Kidney (tissue), 14 donors: Measurements from ENCODE around the gene PRKCE. TPM values are rescaled to one million over a fixed set of nuclear protein-coding genes. Genes with fewer than 3 reads are reported as not detected.

Experiments used
- DNase-seq, 5 donors: peaks; one replicate each; pipeline ENCODE4 v3.0.0-alpha.2; 2013 to 2020
- FAIRE-seq: peaks from 2 replicates; lab custom pipeline; 2012; peaks lifted over from hg19 to GRCh38; lab: Jason Lieb, UNC
- H3K27ac ChIP-seq, 2 donors: one replicate each; pipeline ENCODE4 v1.7.0; 2013; ENCODE audit warnings: low read depth in 2 of 2, low read length in 2 of 2, inconsistent platforms in 1 of 2
- H3K27me3 ChIP-seq: one replicate; pipeline ENCODE4 v1.7.1; 2013; ENCODE audit warnings: low read length, inconsistent platforms; ENCODE audit not compliant: control insufficient read depth, insufficient read depth
- H3K36me3 ChIP-seq, 3 donors: one replicate each; pipeline versions ENCODE4 v1.7.0 to v1.7.1; 2013; ENCODE audit warnings: low read length in 3 of 3, control low read depth in 1 of 3, inconsistent platforms in 1 of 3; ENCODE audit not compliant: insufficient read depth in 3 of 3, control insufficient read depth in 2 of 3
- H3K4me1 ChIP-seq, 3 donors: one replicate each; pipeline versions ENCODE4 v1.7.0 to v1.7.1; 2013; ENCODE audit warnings: low read length in 3 of 3, inconsistent platforms in 1 of 3, low read depth in 1 of 3; ENCODE audit not compliant: control insufficient read depth in 2 of 3, insufficient read depth in 2 of 3
- H3K4me3 ChIP-seq, 3 donors: one replicate each; pipeline versions ENCODE4 v1.7.0 to v1.8.1; 2013; ENCODE audit warnings: low read length in 3 of 3, control low read depth in 1 of 3, inconsistent platforms in 1 of 3
- H3K9ac ChIP-seq, 3 donors: one replicate each; pipeline versions ENCODE4 v1.7.0 to v1.7.1; 2013; ENCODE audit warnings: low read length in 3 of 3, control low read depth in 1 of 3, inconsistent platforms in 1 of 3
- H3K9me3 ChIP-seq, 3 donors: one replicate each; pipeline versions ENCODE4 v1.7.0 to v1.7.1; 2013; ENCODE audit warnings: low read length in 3 of 3, control low read depth in 1 of 3, inconsistent platforms in 1 of 3; ENCODE audit not compliant: control insufficient read depth in 2 of 3, insufficient read depth in 1 of 3
- CTCF ChIP-seq: IDR thresholded peaks from 3 replicates; pipeline ENCODE4 v1.5.1; 2012; ENCODE audit warnings: mild to moderate bottlenecking, moderate library complexity, borderline replicate concordance; ENCODE audit not compliant: insufficient read depth; ENCODE audit errors: extremely low read depth
- intact Hi-C: fragments of 100-400 bp; cut with DNase I; formaldehyde crosslinking; loops from one replicate; pipeline ENCODE4 v1.11.1; 2022
- polyA plus RNA-seq: library from polyadenylated mRNA; stranded (reverse); fragments of 350-450 nt; fragmentation: Illumina TruSeq; extraction: RNeasy Lipid Tissue Mini Kit (QIAGEN cat#74804); gene quantifications from one replicate; pipeline ENCODE4 v1.2.3, GENCODE V29; 2014; ENCODE audit warnings: low read depth, low replicate concordance; ENCODE audit not compliant: insufficient read depth
- total RNA-seq: library from RNA; stranded (reverse); fragmentation: NEBNext Ultra II Directional; extraction: Animal tissue kit (Norgen Biotek cat#: 25700); gene quantifications from one replicate; pipeline ENCODE4 v1.2.1, GENCODE V29; 2021
- donor health status: control.
- donor health status: control.
- donor health status: control.
- donor health status: control.
- donor health status: control.
- donor health status: DM: yes; HTN: yes; CAD: no.
- donor health status: Normal renal cell carcinoma (clear cell type).

Gene PRKCE
- total and polyA plus RNA-seq, 2 donors from 2014 or later = 11.1 to 27.3 TPM

- intact Hi-C loops = no loop called here
- no peak for TF ChIP-seq CTCF
- peaks cover 0 to 13% (median 3%) of the 10 kb centered on the region in 3 donors for H3K9me3 ChIP-seq
- DNase-seq (no peak), FAIRE-seq (no peak)
- H3K36me3 ChIP-seq = no peaks in the 10 kb centered on the region
- H3K27me3 ChIP-seq = no peaks in the 10 kb centered on the region
- peaks cover 0 to 14% (median 12%) of the 10 kb centered on the region in 3 donors for H3K4me1 ChIP-seq
- no peak overlapping the region for H3K9ac ChIP-seq
- no peak overlapping the region for H3K27ac ChIP-seq
- H3K4me3 ChIP-seq = no peak overlapping the region
Observed at GRCh38 chr2:45826460-45826859, 175.0 kb downstream of the PRKCE start.

GRCh38 chr2:45826884-45827635 lies 175.6 kb downstream of the PRKCE start:
- DNase-seq = no peak
- peaks cover 0 to 10% (median 8%) of the 10 kb centered on the region in 3 donors for H3K4me1 ChIP-seq
- no peak for FAIRE-seq
- intact Hi-C loops = no loop called here
- H3K9me3 ChIP-seq = peaks cover 0 to 13% (median 3%) of the 10 kb centered on the region in 3 donors
- no peak overlapping the region for H3K4me3 ChIP-seq
- no peak overlapping the region for H3K9ac ChIP-seq
- H3K27ac ChIP-seq = no peak overlapping the region
- no peaks in the 10 kb centered on the region for H3K27me3 ChIP-seq
- H3K36me3 ChIP-seq = no peaks in the 10 kb centered on the region
- TF ChIP-seq CTCF = no peak

- no peak overlapping the region for H3K27ac ChIP-seq
- intact Hi-C loops = no loop called here
- H3K4me1 ChIP-seq = no peaks in the 10 kb centered on the region
- FAIRE-seq (no peak), DNase-seq (no peak)
- H3K27me3 ChIP-seq = no peaks in the 10 kb centered on the region
- no peaks in the 10 kb centered on the region for H3K36me3 ChIP-seq
- H3K9me3 ChIP-seq = peaks cover 0 to 13% (median 3%) of the 10 kb centered on the region in 3 donors
- no peak overlapping the region for H3K9ac ChIP-seq
- no peak overlapping the region for H3K4me3 ChIP-seq
- TF ChIP-seq CTCF = no peak
Observed at GRCh38 chr2:45830322-45830721, 178.8 kb downstream of the PRKCE start.
